Measurements from ENCODE around the gene RNF150. TPM values are rescaled to one million over a fixed set of nuclear protein-coding genes. Genes with fewer than 3 reads are reported as not detected.

RNF150 gene
- total RNA-seq, 1 experiment from 2014 or later: 4.4 TPM

DNA sequence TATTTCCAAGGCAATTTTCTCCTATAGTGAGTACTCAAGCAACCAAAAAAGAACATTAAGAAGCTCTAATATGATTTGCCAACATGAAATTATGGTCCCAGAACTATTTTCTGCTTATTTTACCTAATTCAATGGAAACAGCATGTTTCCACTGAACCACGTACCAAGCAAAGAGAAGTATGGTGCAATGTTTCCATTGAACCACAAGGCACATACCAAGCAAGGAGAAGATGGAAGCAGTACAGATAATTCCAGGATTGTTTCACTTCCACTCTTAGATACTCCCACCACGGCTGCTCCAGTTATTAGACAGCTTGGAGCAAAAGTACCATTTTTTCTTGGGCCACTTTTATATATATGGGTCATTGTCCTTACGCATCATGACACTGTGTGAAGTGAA, 164.9 kb downstream of the RNF150 start:
- no peak overlapping the region for H3K4me2 ChIP-seq (ENCODE audit: insufficient read depth, insufficient read length, low read length)
- no peak overlapping the region for H3K9ac ChIP-seq (ENCODE audit: extremely low read depth, insufficient read length, low read length)
- no peak overlapping the region for H4K91ac ChIP-seq (ENCODE audit: insufficient read length, low read depth, low read length)
- Mint-ChIP-seq H3K27me3 (ENCODE audit: low read depth) (no peaks in the 10 kb centered on the region), H3K9me3 (no peaks in the 10 kb centered on the region), H3K27ac (no peak overlapping the region), H3K36me3 (ENCODE audit: insufficient read depth in 1 of 3, low read depth in 3 of 3) (no peaks in the 10 kb centered on the region), H3K4me3 (no peak overlapping the region), H3K4me1 (peaks cover 4% of the 10 kb centered on the region in 2 experiments; a peak in 3 of 4 replicates)
- H3K79me2 ChIP-seq (ENCODE audit: insufficient read depth, low read length): no peaks in the 10 kb centered on the region
- no peaks in the 10 kb centered on the region for H3K79me1 ChIP-seq (ENCODE audit: insufficient read depth, low read depth, low read length, poor library complexity, severe bottlenecking)
- no peaks in the 10 kb centered on the region for H4K20me1 ChIP-seq (ENCODE audit: control insufficient read depth, insufficient read depth, insufficient read length)
- no peak overlapping the region for H2BK12ac ChIP-seq (ENCODE audit: insufficient read length, low read depth, low read length)
- no peak overlapping the region for H2BK5ac ChIP-seq (ENCODE audit: insufficient read length, low read length)
- H2AK5ac ChIP-seq (ENCODE audit: insufficient read length, low read length): no peak overlapping the region
- H3K9me3 ChIP-seq (ENCODE audit: control insufficient read depth, low read depth, low read length): no peaks in the 10 kb centered on the region
- no peak for DNase-seq
- H4K5ac ChIP-seq (ENCODE audit: insufficient read length, low read depth, low read length): no peak overlapping the region
- H4K8ac ChIP-seq (replicated peaks; ENCODE audit: insufficient read length, low read depth, low read length): no peak overlapping the region
- H2BK20ac ChIP-seq (ENCODE audit: low read depth, low read length, poor library complexity, severe bottlenecking): no peak overlapping the region
- no peak overlapping the region for H3K23ac ChIP-seq (ENCODE audit: insufficient read length, low read depth, low read length)
- no peak overlapping the region for H2BK120ac ChIP-seq (ENCODE audit: low read depth, low read length, poor library complexity, severe bottlenecking)
- TF ChIP-seq, protein P1, sequence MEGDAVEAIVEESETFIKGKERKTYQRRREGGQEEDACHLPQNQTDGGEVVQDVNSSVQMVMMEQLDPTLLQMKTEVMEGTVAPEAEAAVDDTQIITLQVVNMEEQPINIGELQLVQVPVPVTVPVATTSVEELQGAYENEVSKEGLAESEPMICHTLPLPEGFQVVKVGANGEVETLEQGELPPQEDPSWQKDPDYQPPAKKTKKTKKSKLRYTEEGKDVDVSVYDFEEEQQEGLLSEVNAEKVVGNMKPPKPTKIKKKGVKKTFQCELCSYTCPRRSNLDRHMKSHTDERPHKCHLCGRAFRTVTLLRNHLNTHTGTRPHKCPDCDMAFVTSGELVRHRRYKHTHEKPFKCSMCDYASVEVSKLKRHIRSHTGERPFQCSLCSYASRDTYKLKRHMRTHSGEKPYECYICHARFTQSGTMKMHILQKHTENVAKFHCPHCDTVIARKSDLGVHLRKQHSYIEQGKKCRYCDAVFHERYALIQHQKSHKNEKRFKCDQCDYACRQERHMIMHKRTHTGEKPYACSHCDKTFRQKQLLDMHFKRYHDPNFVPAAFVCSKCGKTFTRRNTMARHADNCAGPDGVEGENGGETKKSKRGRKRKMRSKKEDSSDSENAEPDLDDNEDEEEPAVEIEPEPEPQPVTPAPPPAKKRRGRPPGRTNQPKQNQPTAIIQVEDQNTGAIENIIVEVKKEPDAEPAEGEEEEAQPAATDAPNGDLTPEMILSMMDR (conservative IDR thresholded peaks at IDR 0.05): no peak
- H3K27me3 ChIP-seq (ENCODE audit: insufficient read depth, low read length): no peaks in the 10 kb centered on the region
- H3K23me2 ChIP-seq (ENCODE audit: insufficient read length, low read depth, low read length, poor library complexity, severe bottlenecking): no peaks in the 10 kb centered on the region
- no peak overlapping the region for H3K56ac ChIP-seq (ENCODE audit: insufficient read length, low read depth, low read length)
- no peak overlapping the region for H3K18ac ChIP-seq (ENCODE audit: insufficient read length, low read depth, low read length)
- H3K4me1 ChIP-seq (ENCODE audit: insufficient read depth, low read length): no peaks in the 10 kb centered on the region
- H2AFZ ChIP-seq (ENCODE audit: low read length): no peak overlapping the region
- no peak overlapping the region for H3K27ac ChIP-seq (ENCODE audit: insufficient read length, low read depth, low read length)
- no peak overlapping the region for H3T11ph ChIP-seq (ENCODE audit: low read length)
- H2BK15ac ChIP-seq (ENCODE audit: low read depth, low read length): no peak overlapping the region
- H3K4ac ChIP-seq (ENCODE audit: low read depth, low read length): no peak overlapping the region
- no CpG with 5 or more reads among the region's 3 CpGs for WGBS (ENCODE audit: extremely low coverage, insufficient read length, low lambda C conversion rate)
- no peak overlapping the region for H3K14ac ChIP-seq (ENCODE audit: insufficient read depth, low read length)
